CD4-positive, alpha-beta memory T cell (primary cell): Measurements from ENCODE around the gene ACVR1B. TPM values are rescaled to one million over a fixed set of nuclear protein-coding genes. Genes with fewer than 3 reads are reported as not detected.

Experiments
- CTCF ChIA-PET: fragments of 350-600 bp; sonication (Branson Sonifier 250); formaldehyde crosslinking; loops from one replicate; lab custom pipeline; 2021; ENCODE audit warnings: inconsistent platforms; ENCODE audit not compliant: partially characterized antibody; lab: Charles Lee
- POLR2A ChIA-PET: fragments of 350-600 bp; sonication (Branson Sonifier 250); formaldehyde crosslinking; loops from one replicate; lab custom pipeline; 2021; ENCODE audit not compliant: partially characterized antibody; lab: Charles Lee
- DNase-seq, 5 donors: peaks; one replicate each; pipeline versions ENCODE4 v3.0.0 to v3.0.0-alpha.2; 2020 to 2022; ENCODE audit warnings: mixed read lengths in 1 of 5
- H3K27ac ChIP-seq: one replicate; pipeline ENCODE4 v1.7.0; 2013; ENCODE audit warnings: low read depth, low read length
- H3K27me3 ChIP-seq: 2 replicates; pipeline ENCODE4 v1.7.0; 2013; ENCODE audit warnings: mild to moderate bottlenecking, low read length, moderate library complexity; ENCODE audit not compliant: insufficient read depth
- H3K36me3 ChIP-seq: 2 replicates; pipeline ENCODE4 v1.7.0; 2013; ENCODE audit warnings: mild to moderate bottlenecking, low read length, moderate library complexity; ENCODE audit not compliant: insufficient read depth
- H3K4me1 ChIP-seq: 2 replicates; pipeline ENCODE4 v1.7.0; 2013; ENCODE audit warnings: mild to moderate bottlenecking, low read length, moderate library complexity; ENCODE audit not compliant: insufficient read depth
- H3K4me3 ChIP-seq, 2 donors: one replicate each; pipeline ENCODE4 v1.7.0; 2013; ENCODE audit warnings: low read length in 2 of 2, mild to moderate bottlenecking in 1 of 2
- H3K9me3 ChIP-seq, 2 donors: one replicate each; pipeline ENCODE4 v1.7.0; 2013; ENCODE audit warnings: low read length in 2 of 2, control low read depth in 1 of 2; ENCODE audit not compliant: control insufficient read depth in 1 of 2
- H3K27ac Mint-ChIP-seq, 7 donors: one replicate each; pipeline ENCODE4 v1.8.0; 2020 to 2021; ENCODE audit warnings: mixed read lengths in 7 of 7, mild to moderate bottlenecking in 6 of 7, inconsistent platforms in 3 of 7, moderate library complexity in 3 of 7
- H3K27me3 Mint-ChIP-seq, 2 donors: one replicate each; pipeline ENCODE4 v1.8.0; 2020 to 2021; ENCODE audit warnings: mixed read lengths in 2 of 2
- H3K36me3 Mint-ChIP-seq, 2 donors: one replicate each; pipeline ENCODE4 v1.8.0; 2020 to 2021; ENCODE audit warnings: mixed read lengths in 2 of 2, inconsistent platforms in 1 of 2, mild to moderate bottlenecking in 1 of 2
- H3K4me1 Mint-ChIP-seq, 4 donors: one replicate each; pipeline ENCODE4 v1.8.0; 2020 to 2021; ENCODE audit warnings: mixed read lengths in 4 of 4, mild to moderate bottlenecking in 1 of 4
- H3K4me3 Mint-ChIP-seq, 8 donors: one replicate each; pipeline ENCODE4 v1.8.0; 2020 to 2021; ENCODE audit warnings: mixed read lengths in 8 of 8, mild to moderate bottlenecking in 7 of 8, moderate library complexity in 6 of 8, inconsistent platforms in 3 of 8
- H3K9me3 Mint-ChIP-seq, 8 donors: one replicate each; pipeline ENCODE4 v1.8.0; 2020 to 2021; ENCODE audit warnings: mixed read lengths in 8 of 8, mild to moderate bottlenecking in 5 of 8, inconsistent platforms in 3 of 8, moderate library complexity in 1 of 8
- intact Hi-C: fragments of 100-400 bp; cut with micrococcal nuclease; formaldehyde crosslinking; loops from one replicate; pipeline ENCODE4 v1.15.1; 2023
- polyA plus RNA-seq, 2 donors: library from polyadenylated mRNA; unstranded; fragments of 300-500 nt; fragmentation: Illumina TruSeq; gene quantifications; one replicate each; pipeline ENCODE4 v1.2.3, GENCODE V29; 2021
- total RNA-seq, 2 experiments: library from RNA; stranded (reverse); gene quantifications; one replicate each; pipeline ENCODE4 v1.2.3, GENCODE V29; 2021

Gene ACVR1B
- total and polyA plus RNA-seq, 4 experiments from 2014 or later, result 0.42 to 12.6 (median 6.7) TPM

DNA sequence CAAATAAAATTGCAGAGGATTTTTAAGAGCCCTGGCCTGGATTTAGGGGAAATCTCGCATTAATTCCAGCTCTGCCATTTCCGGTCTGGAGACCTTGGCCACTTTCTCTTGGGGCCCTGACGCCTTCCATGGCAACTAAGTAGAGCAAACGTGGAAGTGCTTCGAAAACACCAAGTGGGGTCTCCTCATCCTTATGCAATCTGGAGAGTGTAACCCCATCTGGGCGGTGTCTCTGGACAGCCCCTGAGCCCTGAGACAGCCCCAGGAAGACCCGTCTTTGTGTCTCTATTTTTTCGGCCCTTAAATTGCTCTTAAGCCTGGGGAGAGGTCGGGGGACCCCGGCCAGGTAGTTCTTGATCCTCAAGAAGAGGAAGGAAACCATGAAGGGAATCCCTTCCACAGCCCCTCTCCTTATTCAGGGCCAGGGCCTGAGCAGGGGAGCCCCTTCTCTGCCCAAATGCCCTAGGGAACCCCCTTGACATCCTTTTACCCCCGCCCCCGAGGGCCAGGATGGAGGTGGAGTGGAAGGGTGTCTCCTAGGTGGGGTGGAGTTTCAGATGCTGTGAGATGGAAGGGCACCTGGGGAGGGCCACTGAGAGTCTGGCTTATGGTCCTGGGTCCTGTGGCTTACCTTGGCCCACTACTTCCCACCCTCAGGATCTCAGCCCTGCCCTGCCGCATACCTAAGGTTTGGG, 82.1 kb downstream of the ACVR1B start:
- Histone ChIP-seq H3K4me3 (peak overlapping the region; percentile 3 to 36), H3K27me3 (no peaks in the 10 kb centered on the region), H3K9me3 (no peaks in the 10 kb centered on the region), H3K36me3 (no peaks in the 10 kb centered on the region), H3K27ac (peak overlapping the region; percentile 54), H3K4me1 (peaks cover 31% of the 10 kb centered on the region)
- ChIA-PET POLR2A (interaction anchor here (1.1 to 3.7 kb wide), 8 partner anchors 10 to 50 kb away, joined by 3 to 21 read pairs (median 8); partner anchors contain the start of genes ATG101 and NR4A1), CTCF (interaction anchor here (1.2 to 20.6 kb wide), 12 partner anchors 8 to 90 kb away, joined by 3 to 1048 read pairs (median 9); partner anchors contain the start of genes ATG101, NR4A1, SMIM41 and TAMALIN)
- no peaks in the 10 kb centered on the region for H3K27me3 Mint-ChIP-seq
- intact Hi-C loops, result loop anchor here (1.0 kb wide), 3 partner anchors 10 to 36 kb away; partner anchors contain the start of genes ATG101 and NR4A1
- H3K4me1 Mint-ChIP-seq, result peaks cover 13 to 49% (median 30%) of the 10 kb centered on the region in 4 donors
- H3K36me3 Mint-ChIP-seq, result no peaks in the 10 kb centered on the region
- no peak for DNase-seq
- H3K27ac Mint-ChIP-seq, result peak overlapping the region; percentile 86 to 97 (median 96)
- peaks cover 0 to 2% (median 0%) of the 10 kb centered on the region in 8 donors for H3K9me3 Mint-ChIP-seq
- H3K4me3 Mint-ChIP-seq, result peak overlapping the region; percentile 68 to 87 (median 78)

DNA sequence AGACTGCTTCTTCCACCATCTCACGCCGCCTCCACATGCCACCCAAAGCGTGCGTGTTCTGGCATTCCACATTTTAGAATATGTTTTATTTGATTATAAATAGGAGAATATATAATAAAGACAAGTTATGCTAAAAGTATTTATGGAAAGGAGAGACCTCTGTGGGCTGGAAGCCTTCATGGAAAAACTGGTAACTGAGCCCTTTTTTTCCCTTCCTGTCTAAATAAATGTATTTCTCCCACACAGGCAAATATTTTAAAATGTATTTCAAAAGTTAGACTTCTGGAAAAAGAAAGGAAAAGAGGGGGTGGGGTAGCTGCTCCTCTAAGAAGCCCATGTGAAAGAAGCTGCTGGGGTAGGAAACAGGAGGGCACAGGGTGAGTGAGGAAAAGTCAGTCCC, 83.7 kb downstream of the ACVR1B start:
- Mint-ChIP-seq H3K27ac (peak overlapping the region; percentile 85 to 96 (median 91)), H3K4me3 (peak overlapping the region in 4 of 8 donors; percentile 17 to 59 (median 36)), H3K4me1 (peaks cover 13 to 65% (median 32%) of the 10 kb centered on the region in 4 donors), H3K9me3 (peaks cover 0 to 2% (median 0%) of the 10 kb centered on the region in 8 donors), H3K27me3 (no peaks in the 10 kb centered on the region), H3K36me3 (no peaks in the 10 kb centered on the region)
- intact Hi-C loops, result no loop called here
- Histone ChIP-seq H3K27ac (no peak overlapping the region), H3K4me1 (peaks cover 31% of the 10 kb centered on the region), H3K4me3 (no peak overlapping the region), H3K27me3 (no peaks in the 10 kb centered on the region), H3K9me3 (no peaks in the 10 kb centered on the region), H3K36me3 (no peaks in the 10 kb centered on the region)
- ChIA-PET CTCF (interaction anchor here (1.5 to 11.2 kb wide), 2 partner anchors 10 kb away, joined by 14 to 89 read pairs; no protein-coding TSS in a partner anchor), POLR2A (interaction anchor here (0.9 to 3.7 kb wide), 2 partner anchors 10 to 12 kb away, joined by 3 to 10 read pairs; no protein-coding TSS in a partner anchor)
- no peak for DNase-seq

DNA sequence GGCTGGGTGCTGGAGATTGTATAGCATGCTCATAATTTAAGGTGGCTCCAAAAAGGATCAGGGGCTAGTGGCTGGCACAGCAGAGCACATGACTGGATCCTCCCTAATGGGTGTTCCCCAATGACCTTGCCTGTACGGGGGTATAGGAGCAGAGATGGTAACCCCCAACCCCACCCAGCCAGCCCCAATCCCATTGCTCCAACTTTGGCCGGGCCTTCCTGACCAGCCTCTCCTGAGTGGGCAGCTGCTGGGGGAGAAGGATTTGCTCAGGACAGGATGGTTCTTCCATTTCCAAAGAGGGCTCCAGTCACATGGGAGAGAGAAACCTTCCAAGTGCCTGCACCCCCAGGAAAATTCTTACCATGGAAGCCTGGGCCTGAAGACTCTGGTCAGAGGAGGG, 84.4 kb downstream of the ACVR1B start:
- no peak for DNase-seq
- no peaks in the 10 kb centered on the region for H3K27me3 Mint-ChIP-seq
- ChIA-PET CTCF (interaction anchor here (0.9 to 11.2 kb wide), 5 partner anchors 7 to 49 kb away, joined by 3 to 89 read pairs (median 3); no protein-coding TSS in a partner anchor), POLR2A (interaction anchor here (0.9 to 2.3 kb wide), 5 partner anchors 8 to 34 kb away, joined by 3 to 12 read pairs (median 7); partner anchors contain the start of genes ATG101 and NR4A1)
- H3K27me3 ChIP-seq, result no peaks in the 10 kb centered on the region
- H3K4me1 Mint-ChIP-seq, result peaks cover 13 to 72% (median 32%) of the 10 kb centered on the region in 4 donors
- intact Hi-C loops, result loop anchor here (1.0 kb wide), 1 partner anchor 11 kb away; no protein-coding TSS in a partner anchor
- peak overlapping the region; percentile 85 to 94 (median 93) for H3K27ac Mint-ChIP-seq
- no peaks in the 10 kb centered on the region for H3K36me3 ChIP-seq
- peaks cover 0 to 2% (median 0%) of the 10 kb centered on the region in 8 donors for H3K9me3 Mint-ChIP-seq
- no peaks in the 10 kb centered on the region for H3K36me3 Mint-ChIP-seq
- H3K4me3 ChIP-seq, result no peak overlapping the region
- H3K4me3 Mint-ChIP-seq, result peak overlapping the region; percentile 12 to 85 (median 72)
- H3K27ac ChIP-seq, result peak overlapping the region; percentile 57
- H3K9me3 ChIP-seq, result no peaks in the 10 kb centered on the region
- peaks cover 31% of the 10 kb centered on the region for H3K4me1 ChIP-seq

DNA sequence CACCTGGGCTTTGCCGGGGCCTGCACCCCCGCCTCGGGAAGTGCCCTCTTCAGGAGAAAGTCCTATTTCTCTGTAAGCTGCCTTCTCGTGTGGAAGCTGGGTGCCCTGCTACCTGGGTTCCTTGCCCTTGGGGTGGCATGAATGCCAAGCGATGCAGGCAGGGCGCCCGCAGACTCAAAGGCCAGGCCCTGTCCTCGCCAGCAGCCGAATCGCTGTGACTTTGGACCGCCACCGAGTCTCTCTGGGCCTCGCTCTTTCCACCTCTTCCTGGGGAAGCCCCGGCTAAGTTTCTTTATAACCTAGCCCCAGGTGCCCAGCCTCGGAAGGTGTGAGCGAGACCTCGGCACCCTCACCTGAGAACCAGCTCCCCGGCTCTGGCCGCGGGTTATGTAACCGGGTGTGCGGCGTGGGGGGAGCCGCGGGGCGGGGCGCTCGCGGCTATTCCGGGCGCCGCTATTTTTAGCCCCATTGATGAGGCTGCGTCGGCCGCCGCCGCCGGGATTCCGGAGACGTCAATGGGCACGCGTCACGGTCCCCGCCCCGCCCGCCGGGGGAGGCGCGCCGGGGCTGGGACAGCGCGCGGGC, 85.2 kb downstream of the ACVR1B start:
- ChIA-PET POLR2A (interaction anchor here (0.9 to 2.3 kb wide), 5 partner anchors 9 to 34 kb away, joined by 3 to 12 read pairs (median 7); partner anchors contain the start of genes ATG101 and NR4A1), CTCF (interaction anchor here (0.9 to 11.2 kb wide), 6 partner anchors 8 to 48 kb away, joined by 3 to 89 read pairs (median 3); no protein-coding TSS in a partner anchor)
- peaks cover 31% of the 10 kb centered on the region for H3K4me1 ChIP-seq
- peak overlapping the region; percentile 57 for H3K27ac ChIP-seq
- intact Hi-C loops, result loop anchor here (1.0 kb wide), 2 partner anchors 11 to 15 kb away; partner anchors contain the start of gene NR4A1
- Mint-ChIP-seq H3K27ac (peak overlapping the region; percentile 85 to 94 (median 93)), H3K4me3 (peak overlapping the region; percentile 12 to 85 (median 72)), H3K9me3 (peaks cover 0 to 2% (median 0%) of the 10 kb centered on the region in 8 donors), H3K36me3 (no peaks in the 10 kb centered on the region), H3K27me3 (no peaks in the 10 kb centered on the region), H3K4me1 (peaks cover 14 to 78% (median 33%) of the 10 kb centered on the region in 4 donors)
- DNase-seq, result peak; percentile 89 to 92 (median 90)
- no peaks in the 10 kb centered on the region for H3K9me3 ChIP-seq
- H3K36me3 ChIP-seq, result no peaks in the 10 kb centered on the region
- H3K27me3 ChIP-seq, result no peaks in the 10 kb centered on the region
- peak overlapping the region in 1 of 2 donors; percentile 54 for H3K4me3 ChIP-seq

DNA sequence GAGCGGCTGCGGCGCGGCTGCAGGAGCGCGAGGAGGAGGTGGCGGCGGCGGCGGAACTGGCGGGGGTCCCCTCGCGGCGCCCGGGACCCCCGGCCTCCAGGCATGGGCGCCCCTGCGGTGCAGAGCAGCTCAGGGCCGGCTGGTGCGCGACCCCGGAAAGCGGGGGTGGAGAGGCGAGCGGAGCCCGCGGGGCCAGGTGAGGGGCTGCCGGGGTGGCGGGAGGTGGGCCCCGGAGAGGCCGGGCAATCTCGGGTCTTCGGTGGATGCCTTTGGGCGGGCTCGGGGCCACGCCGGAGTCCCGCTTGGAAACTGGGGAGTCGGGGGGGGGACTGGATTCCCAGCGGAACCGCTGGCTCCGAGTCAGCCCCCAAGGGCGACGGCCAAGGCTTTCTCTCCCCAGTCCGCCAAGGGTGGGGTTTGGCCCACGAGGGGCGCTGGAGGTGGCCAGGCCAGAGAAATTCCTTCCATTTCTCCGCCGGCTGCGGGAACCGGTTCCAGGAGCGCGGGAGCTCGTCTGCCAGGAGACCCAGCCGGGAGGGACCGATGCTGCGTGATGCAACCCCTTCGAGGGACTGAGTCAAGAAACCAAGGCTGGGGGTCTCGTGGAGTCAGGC, 85.9 kb downstream of the ACVR1B start:
- Mint-ChIP-seq H3K4me1 (peaks cover 20 to 78% (median 36%) of the 10 kb centered on the region in 4 donors), H3K27me3 (no peaks in the 10 kb centered on the region), H3K27ac (peak overlapping the region in 5 of 7 donors; percentile 70 to 94 (median 84)), H3K9me3 (peaks cover 0 to 2% (median 0%) of the 10 kb centered on the region in 8 donors), H3K36me3 (no peaks in the 10 kb centered on the region), H3K4me3 (peak overlapping the region in 4 of 8 donors; percentile 9 to 61 (median 36))
- no peak for DNase-seq
- ChIA-PET POLR2A (interaction anchor here (1.4 to 2.4 kb wide), 5 partner anchors 12 to 33 kb away, joined by 6 to 12 read pairs (median 11); partner anchors contain the start of genes ATG101 and NR4A1), CTCF (interaction anchor here (1.3 to 11.2 kb wide), 4 partner anchors 9 to 33 kb away, joined by 3 to 89 read pairs (median 3); partner anchors contain the start of gene ATG101)
- intact Hi-C loops, result loop anchor here (1.0 kb wide), 1 partner anchor 14 kb away; the partner anchor contains the start of gene NR4A1
- peak overlapping the region; percentile 30 for H3K27ac ChIP-seq
- no peaks in the 10 kb centered on the region for H3K27me3 ChIP-seq
- H3K4me3 ChIP-seq, result no peak overlapping the region
- peaks cover 32% of the 10 kb centered on the region for H3K4me1 ChIP-seq
- no peaks in the 10 kb centered on the region for H3K36me3 ChIP-seq
- H3K9me3 ChIP-seq, result no peaks in the 10 kb centered on the region

DNA sequence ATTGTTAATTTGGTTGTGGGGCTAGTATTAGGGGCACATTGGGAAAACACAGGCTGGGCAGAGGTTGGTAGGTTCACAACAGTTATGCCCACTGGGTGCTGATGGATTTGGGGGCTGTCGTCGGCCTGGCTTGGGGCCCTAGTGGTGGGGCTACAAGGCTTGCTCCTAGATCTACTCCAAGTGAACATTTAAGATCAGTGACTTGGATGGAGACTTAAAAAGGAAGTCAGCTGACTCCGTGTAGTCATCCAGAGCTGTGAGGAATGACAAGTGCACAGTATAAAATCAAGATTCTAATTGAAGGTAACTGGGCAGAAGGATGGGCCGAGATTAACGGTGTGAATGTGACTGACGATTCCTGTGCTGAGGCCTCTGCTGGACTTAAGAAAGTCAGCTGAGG, 86.9 kb downstream of the ACVR1B start:
- no peaks in the 10 kb centered on the region for H3K27me3 Mint-ChIP-seq
- peaks cover 14 to 69% (median 29%) of the 10 kb centered on the region in 4 donors for H3K4me1 Mint-ChIP-seq
- ChIA-PET POLR2A (interaction anchor here (0.5 to 2.4 kb wide), 3 partner anchors 12 to 29 kb away, joined by 3 to 11 read pairs (median 5); partner anchors contain the start of gene NR4A1), CTCF (interaction anchor here (0.6 to 11.2 kb wide), 3 partner anchors 13 to 116 kb away, joined by 3 to 89 read pairs (median 4); partner anchors contain the start of gene ATG101)
- no peaks in the 10 kb centered on the region for H3K36me3 Mint-ChIP-seq
- Histone ChIP-seq H3K27me3 (no peaks in the 10 kb centered on the region), H3K9me3 (no peaks in the 10 kb centered on the region), H3K27ac (no peak overlapping the region), H3K36me3 (no peaks in the 10 kb centered on the region), H3K4me1 (peaks cover 29% of the 10 kb centered on the region), H3K4me3 (no peak overlapping the region)
- H3K4me3 Mint-ChIP-seq, result peak overlapping the region; percentile 36 to 86 (median 70)
- DNase-seq, result no peak
- H3K27ac Mint-ChIP-seq, result peak overlapping the region; percentile 83 to 94 (median 90)
- intact Hi-C loops, result no loop called here
- H3K9me3 Mint-ChIP-seq, result peaks cover 0 to under 1% (median 0%) of the 10 kb centered on the region in 8 donors
